GM10266 (cell line): ENCODE measurements around the gene METTL23.

ENCODE experiments used
- DNase-seq: peaks from one replicate; pipeline ENCODE4 v3.0.0; 2012; ENCODE audit errors: extremely low spot score
- CTCF ChIP-seq: IDR thresholded peaks from 2 replicates; pipeline ENCODE4 v1.5.1; 2012; ENCODE audit warnings: mild to moderate bottlenecking, low read depth; ENCODE audit not compliant: control insufficient read depth, insufficient read depth; ENCODE audit errors: missing control alignments

The METTL23 gene

GRCh38 chr17:76726776-76727718 is at the start of gene METTL23:
Gene METTL23, plus strand, starts transcription at chr17:76726839. Its CDS starts 2,872 bp downstream, at chr17:76729711.
- peak; percentile 82 for TF ChIP-seq CTCF
- peak; percentile 83 for DNase-seq

GRCh38 chr17:76677406-76677805 is 49.2 kb upstream of the METTL23 start:
- DNase-seq: no peak
- TF ChIP-seq CTCF: no peak

- no peak for TF ChIP-seq CTCF
- no peak for DNase-seq
Measured at GRCh38 chr17:76678330-76678729, 48.3 kb upstream of the METTL23 start.

- no peak for DNase-seq
- TF ChIP-seq CTCF: no peak
Measured at GRCh38 chr17:76679239-76679638, 47.4 kb upstream of the METTL23 start.

- DNase-seq: peak; percentile 73
- peak; percentile 85 for TF ChIP-seq CTCF
Measured at GRCh38 chr17:76681222-76682137, 45.2 kb upstream of the METTL23 start.

GRCh38 chr17:76682296-76682695 is 44.3 kb upstream of the METTL23 start:
- no peak for DNase-seq
- TF ChIP-seq CTCF: no peak
